HEK293T (cell line): ENCODE results near the gene SYNGAP1.

Experiments used
- ARNT ChIP-seq: fragments of 450-650 bp; IDR thresholded peaks from 2 replicates; pipeline ENCODE4 v1.6.1; 2017; ENCODE audit warnings: mild to moderate bottlenecking
- ELF4 ChIP-seq: fragments of 450-650 bp; IDR thresholded peaks from 2 replicates; pipeline ENCODE4 v1.6.1; 2017; ENCODE audit warnings: antibody characterized with exemption
- FOXK2 ChIP-seq: fragments of 450-650 bp; IDR thresholded peaks from 2 replicates; pipeline ENCODE4 v1.6.1; 2016; ENCODE audit warnings: mild to moderate bottlenecking
- FOXM1 ChIP-seq: fragments of 450-650 bp; IDR thresholded peaks from 2 replicates; pipeline ENCODE4 v1.6.1; 2017; ENCODE audit warnings: mild to moderate bottlenecking, borderline replicate concordance
- TARDBP ChIP-seq: fragments of 450-650 bp; IDR thresholded peaks from 2 replicates; pipeline ENCODE4 v1.6.1; 2016

- TF ChIP-seq ELF4 (peak; percentile 87), ARNT (peak; percentile 35; the same call in 1 of the 2 replicates), FOXM1 (peak; percentile 97), FOXK2 (no peak), TARDBP (no peak)
These were observed 28.5 kb upstream of the SYNGAP1 start, which contains the start of gene KIFC1 for GRCh38 chr6:33391278-33391921.
